H1 (cell line): ENCODE measurements around the gene GPR35. TPM values are rescaled to one million over a fixed set of nuclear protein-coding genes. Genes with fewer than 3 reads are reported as not detected.

Experiments
- CTCF ChIA-PET: fragments of 300-600 bp; sonication (Branson Sonifier 250); formaldehyde crosslinking; loops from one replicate; lab custom pipeline; 2021; ENCODE audit not compliant: partially characterized antibody; lab: Charles Lee
- POLR2A ChIA-PET: fragments of 300-600 bp; sonication (Branson Sonifier 250); formaldehyde crosslinking; loops from one replicate; lab custom pipeline; 2021; ENCODE audit warnings: inconsistent platforms; ENCODE audit not compliant: partially characterized antibody; lab: Charles Lee
- DNase-seq, 2 experiments: peaks; one replicate each; pipeline versions ENCODE4 v3.0.0 to v3.0.0-alpha.2; 2010 to 2022; ENCODE audit warnings: low spot score in 2 of 2, low read depth in 1 of 2, mixed read lengths in 1 of 2
- FAIRE-seq: peaks from 2 replicates; lab custom pipeline; 2011; peaks lifted over from hg19 to GRCh38; lab: Jason Lieb, UNC
- H2AFZ ChIP-seq: 2 replicates; pipeline ENCODE4 v1.8.1; 2012; ENCODE audit warnings: low read length, inconsistent platforms
- H2AK5ac ChIP-seq: 2 replicates; pipeline ENCODE4 v1.6.1; 2013; ENCODE audit warnings: low read depth, low read length
- H2BK120ac ChIP-seq: replicated peaks from 2 replicates; pipeline ENCODE3; 2013; ENCODE audit warnings: low read depth, low read length, inconsistent platforms
- H2BK12ac ChIP-seq: 2 replicates; pipeline ENCODE4 v1.6.1; 2013; ENCODE audit warnings: low read depth, low read length
- H2BK15ac ChIP-seq: 2 replicates; pipeline ENCODE4 v1.6.1; 2013; ENCODE audit warnings: low read length
- H2BK20ac ChIP-seq: 2 replicates; pipeline ENCODE4 v1.6.1; 2013; ENCODE audit warnings: low read length
- H2BK5ac ChIP-seq: 2 replicates; pipeline ENCODE4 v1.6.1; 2013; ENCODE audit warnings: low read depth, low read length
- H3K14ac ChIP-seq: 2 replicates; pipeline ENCODE4 v1.6.1; 2013; ENCODE audit warnings: inconsistent platforms; ENCODE audit not compliant: insufficient read length
- H3K18ac ChIP-seq: 2 replicates; pipeline ENCODE4 v1.6.1; 2013; ENCODE audit warnings: low read length; ENCODE audit errors: extremely low read depth
- H3K23ac ChIP-seq: 2 replicates; pipeline ENCODE4 v1.6.1; 2013; ENCODE audit warnings: inconsistent platforms; ENCODE audit not compliant: insufficient read length
- H3K23me2 ChIP-seq: 2 replicates; pipeline ENCODE4 v1.6.1; 2013; ENCODE audit warnings: low read depth, low read length
- H3K27ac ChIP-seq: 2 replicates; pipeline ENCODE4 v1.6.1; 2011; ENCODE audit warnings: low read depth, low read length, inconsistent platforms
- H3K27me3 ChIP-seq, 4 experiments: replicated peaks in 1 of 4; 1 replicate in 1 of 4; 2 replicates in 3 of 4; pipeline versions ENCODE4 v1.6.1 to v1.8.1; 2011 to 2013; ENCODE audit warnings: low read length in 3 of 4, mild to moderate bottlenecking in 3 of 4, inconsistent platforms in 2 of 4, mixed read lengths in 2 of 4, moderate library complexity in 1 of 4; ENCODE audit not compliant: control insufficient read depth in 3 of 4, insufficient read depth in 3 of 4; ENCODE audit errors: extremely low read depth in 1 of 4
- H3K36me3 ChIP-seq, 4 experiments: 2 replicates each; pipeline versions ENCODE4 v1.6.1 to v1.8.1; 2011 to 2013; ENCODE audit warnings: mild to moderate bottlenecking in 4 of 4, low read length in 3 of 4, moderate library complexity in 2 of 4, control low read depth in 1 of 4, inconsistent platforms in 1 of 4; ENCODE audit not compliant: insufficient read depth in 4 of 4, control insufficient read depth in 2 of 4
- H3K4ac ChIP-seq: replicated peaks from 2 replicates; pipeline ENCODE3; 2013; ENCODE audit warnings: low read length, low read depth, mixed read lengths, inconsistent platforms; ENCODE audit not compliant: insufficient read length
- H3K4me1 ChIP-seq, 4 experiments: replicated peaks in 1 of 4; 1 replicate in 1 of 4; 2 replicates in 3 of 4; pipeline versions ENCODE4 v1.6.1 to v1.8.1; 2011 to 2013; ENCODE audit warnings: low read length in 3 of 4, inconsistent platforms in 2 of 4, mixed read lengths in 1 of 4; ENCODE audit not compliant: insufficient read depth in 4 of 4, control insufficient read depth in 3 of 4
- H3K4me2 ChIP-seq, 2 experiments: 2 replicates each; pipeline versions ENCODE4 v1.6.1 to v1.8.1; 2011 to 2013; ENCODE audit warnings: low read depth in 2 of 2, low read length in 2 of 2, control low read depth in 1 of 2, inconsistent platforms in 1 of 2, mild to moderate bottlenecking in 1 of 2; ENCODE audit not compliant: insufficient read depth in 1 of 2
- H3K4me3 ChIP-seq, 4 experiments: fragments of 200-600, 300-600 bp in 1 of 4; sonication (generic), shearing (Covaris generic), sonication (Bioruptor Twin) in 1 of 4; 2 replicates each; pipeline versions ENCODE4 v1.5.1 to v1.8.1; 2011 to 2016; ENCODE audit warnings: low read length in 4 of 4, low read depth in 3 of 4, control low read depth in 2 of 4, inconsistent platforms in 2 of 4, mild to moderate bottlenecking in 2 of 4, mixed read lengths in 1 of 4, moderate library complexity in 1 of 4; ENCODE audit not compliant: insufficient read depth in 2 of 4; ENCODE audit errors: extremely low read depth in 1 of 4
- H3K56ac ChIP-seq: replicated peaks from 2 replicates; pipeline ENCODE3; 2013; ENCODE audit warnings: low read depth, mild to moderate bottlenecking, mixed read lengths, low read length, inconsistent platforms; ENCODE audit not compliant: insufficient read length
- H3K79me1 ChIP-seq: 2 replicates; pipeline ENCODE4 v1.6.1; 2013; ENCODE audit warnings: low read depth, low read length, control low read depth
- H3K79me2 ChIP-seq, 2 experiments: 2 replicates each; pipeline versions ENCODE4 v1.6.1 to v1.8.1; 2012 to 2013; ENCODE audit warnings: low read length in 2 of 2, mild to moderate bottlenecking in 2 of 2, inconsistent platforms in 1 of 2; ENCODE audit not compliant: insufficient read depth in 2 of 2, control insufficient read depth in 1 of 2
- H3K9ac ChIP-seq, 4 experiments: replicated peaks in 1 of 4; 1 replicate in 1 of 4; 2 replicates in 3 of 4; pipeline versions ENCODE4 v1.6.1 to v1.8.1; 2011 to 2013; ENCODE audit warnings: low read depth in 3 of 4, low read length in 3 of 4, control low read depth in 2 of 4, mild to moderate bottlenecking in 2 of 4, moderate library complexity in 2 of 4, inconsistent platforms in 1 of 4; ENCODE audit errors: extremely low read depth in 1 of 4
- H3K9me3 ChIP-seq, 2 experiments: 2 replicates each; pipeline versions ENCODE4 v1.6.1 to v1.8.1; 2012 to 2013; ENCODE audit warnings: mild to moderate bottlenecking in 2 of 2, moderate library complexity in 2 of 2, control low read depth in 1 of 2, inconsistent platforms in 1 of 2, low read depth in 1 of 2, low read length in 1 of 2, mixed read lengths in 1 of 2; ENCODE audit not compliant: insufficient read depth in 2 of 2
- H4K20me1 ChIP-seq, 2 experiments: replicated peaks in 1 of 2; 2 replicates each; pipeline versions ENCODE3 to v1.8.1; 2011 to 2013; ENCODE audit warnings: inconsistent platforms in 2 of 2, low read length in 2 of 2, mild to moderate bottlenecking in 1 of 2; ENCODE audit not compliant: insufficient read depth in 2 of 2, control insufficient read depth in 1 of 2
- H4K5ac ChIP-seq: 2 replicates; pipeline ENCODE4 v1.6.1; 2013; ENCODE audit warnings: low read length, low read depth, mixed read lengths, inconsistent platforms; ENCODE audit not compliant: insufficient read length
- H4K8ac ChIP-seq: 2 replicates; pipeline ENCODE4 v1.8.0; 2013; ENCODE audit warnings: mild to moderate bottlenecking, moderate library complexity, low read length, inconsistent platforms; ENCODE audit not compliant: insufficient read depth; ENCODE audit errors: extremely low read depth
- H4K91ac ChIP-seq: replicated peaks from 2 replicates; pipeline ENCODE3; 2013; ENCODE audit warnings: low read length, mixed read lengths, inconsistent platforms; ENCODE audit not compliant: insufficient read length
- BRCA1 ChIP-seq: IDR thresholded peaks from 2 replicates; pipeline ENCODE4 v1.6.1; 2012; ENCODE audit warnings: low read depth, low read length, improper control_type of control experiment
- CTCF ChIP-seq, 3 experiments: IDR thresholded peaks; 1 replicate in 2 of 3; 2 replicates in 1 of 3; pipeline versions ENCODE4 v1.5.1 to v1.6.1; 2011; ENCODE audit warnings: low read length in 3 of 3, mild to moderate bottlenecking in 3 of 3, inconsistent platforms in 2 of 3, low read depth in 1 of 3, moderate library complexity in 1 of 3; ENCODE audit not compliant: insufficient read depth in 1 of 3; ENCODE audit errors: control extremely low read depth in 1 of 3
- NRF1 ChIP-seq: IDR thresholded peaks from 2 replicates; pipeline ENCODE4 v1.6.1; 2011; ENCODE audit warnings: mild to moderate bottlenecking, low read depth, low read length, improper control_type of control experiment
- TEAD4 ChIP-seq: IDR thresholded peaks from 2 replicates; pipeline ENCODE4 v1.6.1; 2012; ENCODE audit warnings: low read depth, low read length, inconsistent platforms, mixed read lengths
- WGBS, 2 experiments: shearing (Covaris generic) in 1 of 2; methylation state at CpG; one replicate each; pipeline versions ENCODE4 v1.1.6 to v1.1.7; 2013 to 2015; ENCODE audit warnings: low lambda C conversion rate in 2 of 2, mixed read lengths in 2 of 2, inconsistent platforms in 1 of 2, low coverage in 1 of 2, missing lambda C conversion rate in 1 of 2; ENCODE audit not compliant: insufficient replicate concordance in 2 of 2, insufficient coverage in 1 of 2, insufficient read length in 1 of 2; ENCODE audit errors: extremely low coverage in 1 of 2, missing lambda C conversion rate in 1 of 2; 5-methylcytosine and 5-hydroxymethylcytosine counted together
- polyA plus RNA-seq, 7 experiments: library from polyadenylated mRNA; depleted of rRNA in 3 of 7; stranded (reverse) in 5 of 7; unstranded in 2 of 7; fragments of >200 nt in 5 of 7; fragments of 200-250 nt in 2 of 7; gene quantifications; 1 replicate in 5 of 7; 2 replicates in 1 of 7; 4 replicates in 1 of 7; pipeline versions ENCODE4 v1.2.1 to v1.2.3, GENCODE V29; 2011 to 2013; ENCODE audit warnings: missing spikeins in 2 of 7, mixed read lengths in 2 of 7
- total RNA-seq: library from RNA; stranded (reverse); fragmentation: NEBNext Ultra II Directional; extraction: Animal tissue kit (Norgen Biotek cat#: 25700); gene quantifications from 2 replicates; pipeline ENCODE4 v1.2.1, GENCODE V29; 2021

The GPR35 gene
- total and polyA plus RNA-seq, 2 of the 8 experiments (the other 6 are each of a cell fraction or from before 2014, with no cell fraction given): 0.47 TPM; not detected in 1

- no peak for TF ChIP-seq NRF1
- TF ChIP-seq TEAD4: no peak
- TF ChIP-seq BRCA1: no peak
- TF ChIP-seq CTCF (IDR thresholded peaks at IDR 0.05; ENCODE audit: control extremely low read depth in 1 of 3, insufficient read depth in 1 of 3, low read depth in 1 of 3, low read length in 3 of 3): no peak
- Histone ChIP-seq H3K79me1 (no peaks in the 10 kb centered on the region), H3K4me1 (peaks cover 0 to 3% (median 0%) of the 10 kb centered on the region in 4 experiments; a peak in 2 of 7 replicates), H2AFZ (no peak overlapping the region), H3K9ac (no peak overlapping the region), H3K79me2 (no peaks in the 10 kb centered on the region), H3K4me2 (no peak overlapping the region), H2BK20ac (no peak overlapping the region), H4K8ac (no peak overlapping the region), H3K4ac (no peak overlapping the region), H4K5ac (no peak overlapping the region), H2BK15ac (no peak overlapping the region), H3K18ac (no peak overlapping the region), H4K20me1 (no peaks in the 10 kb centered on the region), H4K91ac (no peak overlapping the region), H2BK5ac (no peak overlapping the region), H3K27me3 (no peaks in the 10 kb centered on the region), H3K14ac (no peak overlapping the region), H2BK12ac (no peak overlapping the region), H2BK120ac (no peak overlapping the region), H3K56ac (no peak overlapping the region), H3K27ac (no peak overlapping the region), H3K9me3 (peaks cover 31 to 35% of the 10 kb centered on the region in 2 experiments), H3K36me3 (no peaks in the 10 kb centered on the region), H2AK5ac (no peak overlapping the region), H3K23me2 (no peaks in the 10 kb centered on the region), H3K23ac (no peak overlapping the region), H3K4me3 (no peak overlapping the region)
- 84% methylated on average over 15 of the region's 19 CpGs; no CpG with 5 or more reads in 1 of the 2 experiments for whole genome bisulfite sequencing, 2 experiments
- POLR2A ChIA-PET: interaction anchor here (0.9 to 1.0 kb wide), 2 partner anchors 59 to 94 kb away, joined by 3 read pairs; no protein-coding TSS in a partner anchor
- no peak for DNase-seq
- CTCF ChIA-PET: no interaction called here
- FAIRE-seq: no peak
Observed at GRCh38 chr2:240619506-240620148, 5.7 kb upstream of the GPR35 start.
